ENCODE measurements around the gene FAM3D.

FAM3D gene

DNA sequence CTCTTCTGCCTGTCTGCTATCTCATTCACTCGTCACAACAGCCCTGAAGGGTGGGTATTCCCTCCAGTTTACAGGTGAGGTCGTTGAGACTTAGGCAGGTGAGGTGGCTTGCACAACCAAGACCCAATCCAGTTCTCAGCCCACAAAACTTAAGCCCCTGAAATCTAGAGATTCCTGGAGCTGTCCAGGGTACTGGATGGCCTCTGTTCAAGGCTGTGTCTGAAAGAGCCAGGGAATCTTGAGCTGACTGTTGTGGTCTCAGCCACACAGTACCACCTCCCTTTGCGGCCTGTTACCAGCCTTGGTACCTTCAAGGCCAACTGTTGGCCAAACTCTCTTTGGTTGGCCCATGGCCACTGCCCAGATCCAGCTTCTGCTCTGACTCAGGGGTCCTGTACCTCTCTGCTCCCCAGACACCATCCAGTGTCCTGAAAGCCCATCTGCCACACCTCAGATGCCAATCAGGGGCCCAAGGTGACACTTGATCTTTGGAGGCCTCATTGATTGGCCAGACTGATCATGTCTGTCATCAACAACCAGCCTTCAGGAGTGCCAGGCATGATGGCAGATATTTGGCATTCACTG is 78.5 kb downstream of the FAM3D start:
- no peak for FAIRE-seq

DNA sequence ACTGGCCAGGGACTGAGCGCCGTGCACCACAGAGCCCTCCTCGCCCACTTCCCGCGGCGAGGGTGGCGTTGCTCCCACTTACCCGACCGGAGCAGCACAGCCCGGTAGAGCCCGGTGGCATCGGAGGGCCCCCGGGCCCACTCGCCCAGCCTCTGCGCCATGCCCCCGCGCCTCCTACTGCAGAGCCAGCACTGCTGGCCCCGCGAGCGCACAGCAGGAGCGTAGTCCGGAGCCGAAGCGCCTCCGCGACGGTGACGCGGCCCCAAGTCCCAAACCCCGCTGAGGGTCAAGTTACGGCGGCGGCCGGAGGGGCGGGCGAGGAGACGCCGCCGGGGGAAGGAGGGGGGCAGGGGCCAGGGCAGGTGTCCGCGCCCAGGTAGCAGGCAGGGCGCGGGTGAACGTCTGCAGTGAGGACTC is 79.8 kb downstream of the FAM3D start:
- FAIRE-seq = no peak

- FAIRE-seq = no peak
These were observed 80.6 kb downstream of the FAM3D start for GRCh38 chr3:58585994-58586393.

DNA sequence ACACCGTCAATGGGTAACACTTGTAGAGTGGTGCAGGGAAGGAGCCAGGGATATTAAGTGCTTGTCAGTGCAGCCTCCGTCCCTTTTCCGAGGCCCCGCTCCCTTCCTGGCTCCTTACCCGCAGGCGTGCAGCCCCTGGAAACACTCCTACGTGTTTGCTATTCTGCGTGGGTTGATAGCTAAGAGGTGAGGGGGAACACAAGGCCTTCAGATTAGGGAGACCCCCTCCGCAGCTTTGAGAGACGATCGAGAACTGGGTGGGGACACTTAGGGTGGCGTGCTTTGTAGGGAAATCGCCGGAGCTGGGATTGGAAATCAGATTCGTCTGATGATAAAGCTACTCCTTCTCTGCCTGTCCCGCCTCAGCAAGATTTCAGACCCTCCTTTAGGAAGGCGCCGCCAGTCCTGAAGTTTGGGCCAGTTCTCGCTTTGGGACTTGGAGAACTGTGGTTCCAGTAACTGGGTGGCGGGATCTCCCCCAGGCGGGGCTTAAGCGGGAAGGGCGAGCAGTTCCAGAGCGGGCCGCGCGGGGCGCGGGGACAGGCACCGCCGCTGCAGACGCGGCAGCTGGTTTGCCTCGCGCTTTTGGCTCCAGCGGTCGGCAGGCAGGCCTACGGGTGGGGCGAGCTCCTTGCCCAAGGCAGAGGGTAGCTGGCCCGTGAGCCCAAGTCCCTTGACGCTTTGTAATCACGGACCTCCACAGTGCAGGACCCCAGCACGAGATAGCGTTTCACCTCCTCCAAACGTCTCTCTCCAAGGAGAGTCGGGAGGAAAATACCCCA is 81.4 kb downstream of the FAM3D start:
- FAIRE-seq = no peak

- FAIRE-seq = no peak
These were observed 81.9 kb downstream of the FAM3D start for GRCh38 chr3:58584690-58585004.

Data from endometrium (tissue), 2 donors.